Activated CD8-positive, alpha-beta memory T cell treated with anti-CD3 and anti-CD28 coated beads, Interleukin-2, amount 50 U/mL, for 24 hours (primary cell): Measurements from ENCODE around the gene CDC42BPB.

Experiments used
- DNase-seq: peaks from one replicate; pipeline ENCODE4 v3.0.0-alpha.2; 2020; ENCODE audit errors: extremely low read depth

CDC42BPB gene

GRCh38 chr14:102966681-102967505 lies 90.5 kb downstream of the CDC42BPB start:
- no peak for DNase-seq

- DNase-seq, result no peak
Observed at GRCh38 chr14:102965971-102966655, 91.2 kb downstream of the CDC42BPB start.

GRCh38 chr14:102965282-102965681 lies 92.1 kb downstream of the CDC42BPB start:
- DNase-seq, result no peak

- DNase-seq, result no peak
Observed at GRCh38 chr14:102964152-102964730, 93.1 kb downstream of the CDC42BPB start.

- DNase-seq, result no peak
Observed at GRCh38 chr14:102962111-102962627, 95.2 kb downstream of the CDC42BPB start.

GRCh38 chr14:102958461-102958860 lies 98.9 kb downstream of the CDC42BPB start:
- no peak for DNase-seq

- DNase-seq, result no peak
Observed at GRCh38 chr14:102957222-102957621, 100.1 kb downstream of the CDC42BPB start.

GRCh38 chr14:102955636-102956408 lies 101.5 kb downstream of the CDC42BPB start:
- no peak for DNase-seq

GRCh38 chr14:102954081-102954789 lies 103.1 kb downstream of the CDC42BPB start:
- no peak for DNase-seq

GRCh38 chr14:102953100-102953499 lies 104.2 kb downstream of the CDC42BPB start:
- DNase-seq, result no peak

- DNase-seq, result no peak
Observed at GRCh38 chr14:102952276-102952675, 105.1 kb downstream of the CDC42BPB start.

- no peak for DNase-seq
Observed at GRCh38 chr14:102951799-102952198, 105.5 kb downstream of the CDC42BPB start.

GRCh38 chr14:102951034-102951433 lies 106.3 kb downstream of the CDC42BPB start:
- no peak for DNase-seq

GRCh38 chr14:102949801-102950451 lies 107.4 kb downstream of the CDC42BPB start:
- no peak for DNase-seq

- no peak for DNase-seq
Observed at GRCh38 chr14:102949062-102949800, 108.1 kb downstream of the CDC42BPB start.

GRCh38 chr14:102948698-102949061 lies 108.7 kb downstream of the CDC42BPB start:
- no peak for DNase-seq

GRCh38 chr14:102947321-102948103 lies 109.8 kb downstream of the CDC42BPB start:
- DNase-seq, result no peak

GRCh38 chr14:102945346-102946130 lies 111.8 kb downstream of the CDC42BPB start:
- no peak for DNase-seq
